NCI-H2196 (cell line): ENCODE data around the gene STAT3.
"Not testable (repeated sequence)": the region's sequence is repeated elsewhere in the genome, so short reads cannot be mapped to it uniquely, and the experiment has no call there.

ENCODE experiments used
- DNase-seq: peaks from one replicate; lab custom pipeline; 2025; ENCODE audit not compliant: unreplicated experiment; lab: John Stamatoyannopoulos, UW

Gene STAT3

GRCh38 chr17:42303694-42304093 is 84.5 kb downstream of the STAT3 start:
- no peak for DNase-seq

- no peak for DNase-seq
Measured at GRCh38 chr17:42301022-42301421, 87.2 kb downstream of the STAT3 start.

DNA sequence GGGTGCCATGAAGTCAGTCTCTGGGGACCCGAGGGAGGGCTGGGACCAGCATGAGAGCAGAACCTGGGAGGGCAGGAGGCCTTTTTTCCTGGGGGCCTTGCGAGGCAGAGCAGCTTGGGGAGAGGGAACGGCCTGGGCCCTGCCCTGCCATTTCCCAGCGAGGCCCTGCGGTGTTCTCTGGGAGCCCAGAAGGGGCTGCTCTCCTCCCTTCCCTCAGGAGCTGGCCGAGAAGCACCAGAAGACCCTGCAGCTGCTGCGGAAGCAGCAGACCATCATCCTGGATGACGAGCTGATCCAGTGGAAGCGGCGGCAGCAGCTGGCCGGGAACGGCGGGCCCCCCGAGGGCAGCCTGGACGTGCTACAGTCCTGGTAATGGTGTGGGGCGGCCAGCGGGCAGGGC is 88.3 kb downstream of the STAT3 start:
- DNase-seq, result not testable (repeated sequence)

- not testable (repeated sequence) for DNase-seq
Measured at GRCh38 chr17:42299361-42299760, 88.9 kb downstream of the STAT3 start.

DNA sequence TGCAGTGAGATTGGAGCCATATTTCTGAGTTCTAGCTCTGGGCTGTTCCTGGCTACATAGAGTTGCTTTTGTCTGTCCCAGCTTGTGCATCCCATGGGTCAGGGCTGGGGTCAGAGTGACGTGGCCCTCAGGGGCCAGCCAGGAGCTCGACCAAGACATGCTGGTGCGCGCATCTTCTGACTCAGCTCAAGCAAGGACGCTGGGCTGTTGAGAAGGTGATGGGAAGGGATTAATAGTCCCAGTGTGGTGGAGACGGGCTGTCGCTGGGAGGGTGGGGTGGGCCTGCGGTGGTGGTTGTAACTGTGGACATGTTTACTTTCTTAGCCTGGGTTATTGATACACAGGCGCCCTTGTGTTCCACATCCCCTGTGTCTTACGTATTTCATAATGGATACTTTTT is 90.5 kb downstream of the STAT3 start:
- DNase-seq, result not testable (repeated sequence)

GRCh38 chr17:42296012-42296411 is 92.2 kb downstream of the STAT3 start:
- DNase-seq, result no peak

GRCh38 chr17:42294469-42295398 is 93.5 kb downstream of the STAT3 start:
- DNase-seq, result no peak

DNA sequence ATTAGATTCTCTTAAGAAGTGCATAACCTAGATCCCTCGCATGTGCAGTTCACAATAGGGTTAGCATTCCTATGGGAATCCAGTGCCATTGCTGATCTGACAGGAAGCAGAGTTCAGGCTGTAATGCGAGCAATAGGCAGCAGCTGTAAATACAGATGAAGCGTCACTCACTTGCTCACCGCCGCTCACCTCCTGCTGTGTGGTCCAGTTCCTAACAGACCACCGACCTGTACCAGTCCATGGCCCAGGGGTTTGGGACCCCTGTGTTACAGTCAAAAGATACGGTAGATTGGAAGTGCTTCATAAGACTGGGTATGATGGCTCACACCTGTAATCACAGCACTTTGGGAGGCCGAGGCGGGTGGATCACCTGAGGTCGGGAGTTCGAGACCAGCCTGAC is 97.1 kb downstream of the STAT3 start:
- no peak for DNase-seq

- DNase-seq, result no peak
Measured at GRCh38 chr17:42290577-42290976, 97.7 kb downstream of the STAT3 start.

DNA sequence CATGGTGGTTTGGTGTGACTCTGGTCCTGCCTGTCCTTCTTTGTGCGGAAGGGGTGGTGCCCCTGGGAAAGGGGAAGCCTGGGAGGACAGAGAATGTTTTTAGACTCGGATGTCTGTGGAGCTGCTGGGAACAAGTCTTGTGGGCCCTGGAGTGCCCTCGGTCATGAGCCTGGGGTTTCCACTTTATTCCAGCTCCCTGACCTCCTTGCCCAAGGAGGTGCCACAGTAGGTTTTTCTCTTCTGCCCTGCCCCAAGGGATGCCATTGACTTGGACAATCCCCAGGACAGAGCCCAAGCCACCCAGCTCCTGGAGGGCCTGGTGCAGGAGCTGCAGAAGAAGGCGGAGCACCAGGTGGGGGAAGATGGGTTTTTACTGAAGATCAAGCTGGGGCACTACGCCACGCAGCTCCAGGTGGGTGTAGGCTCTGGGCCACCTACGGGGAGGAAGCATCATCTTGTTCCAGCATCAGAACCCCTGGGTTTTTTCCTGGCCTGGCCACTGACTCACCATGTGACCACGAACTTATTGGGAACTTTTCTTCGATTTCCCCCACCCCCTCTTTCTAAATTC is 98.5 kb downstream of the STAT3 start:
- DNase-seq, result no peak

DNA sequence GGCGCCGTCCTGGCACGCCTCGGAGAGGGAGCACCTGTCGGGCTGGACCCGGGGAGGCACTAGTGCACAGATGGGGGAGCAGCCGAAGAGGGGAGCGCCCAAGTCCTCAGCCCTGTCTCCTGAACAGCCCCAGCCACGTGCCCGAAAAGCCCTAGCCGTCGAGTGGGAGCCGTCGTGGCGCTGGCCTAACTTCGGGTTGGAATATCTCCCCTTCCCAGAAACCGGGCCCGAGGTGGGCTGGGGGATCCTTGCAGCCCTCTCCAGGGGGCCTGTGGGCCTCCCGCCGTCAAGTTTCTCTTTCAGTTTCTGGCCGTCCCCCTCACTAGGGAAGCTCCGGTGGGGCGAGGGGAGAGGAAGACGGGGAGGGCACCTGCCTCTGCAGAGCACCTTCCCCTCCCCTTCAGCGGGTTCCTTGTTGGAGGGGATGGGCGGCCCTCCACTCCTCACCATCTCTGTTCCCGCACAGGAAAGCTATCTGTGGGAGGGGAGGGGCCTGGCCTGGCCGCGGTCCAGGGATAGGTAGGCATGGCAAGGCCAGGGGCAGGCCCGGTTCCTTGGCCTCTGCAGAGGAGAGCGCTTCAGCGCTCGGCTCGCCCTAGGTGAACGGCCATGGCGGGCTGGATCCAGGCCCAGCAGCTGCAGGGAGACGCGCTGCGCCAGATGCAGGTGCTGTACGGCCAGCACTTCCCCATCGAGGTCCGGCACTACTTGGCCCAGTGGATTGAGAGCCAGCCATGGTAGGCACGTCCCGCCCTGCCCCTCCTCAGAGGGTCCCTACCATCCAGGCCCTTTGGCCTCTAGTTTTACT is 99.2 kb downstream of the STAT3 start:
- DNase-seq, result peak; percentile 53

GRCh38 chr17:42287977-42288802 is 100.1 kb downstream of the STAT3 start, which contains the start of gene STAT5A:
Gene STAT5A, plus strand, starts transcription at chr17:42288498. Its CDS starts 914 bp downstream, at chr17:42289412.
- peak; percentile 48 for DNase-seq

DNA sequence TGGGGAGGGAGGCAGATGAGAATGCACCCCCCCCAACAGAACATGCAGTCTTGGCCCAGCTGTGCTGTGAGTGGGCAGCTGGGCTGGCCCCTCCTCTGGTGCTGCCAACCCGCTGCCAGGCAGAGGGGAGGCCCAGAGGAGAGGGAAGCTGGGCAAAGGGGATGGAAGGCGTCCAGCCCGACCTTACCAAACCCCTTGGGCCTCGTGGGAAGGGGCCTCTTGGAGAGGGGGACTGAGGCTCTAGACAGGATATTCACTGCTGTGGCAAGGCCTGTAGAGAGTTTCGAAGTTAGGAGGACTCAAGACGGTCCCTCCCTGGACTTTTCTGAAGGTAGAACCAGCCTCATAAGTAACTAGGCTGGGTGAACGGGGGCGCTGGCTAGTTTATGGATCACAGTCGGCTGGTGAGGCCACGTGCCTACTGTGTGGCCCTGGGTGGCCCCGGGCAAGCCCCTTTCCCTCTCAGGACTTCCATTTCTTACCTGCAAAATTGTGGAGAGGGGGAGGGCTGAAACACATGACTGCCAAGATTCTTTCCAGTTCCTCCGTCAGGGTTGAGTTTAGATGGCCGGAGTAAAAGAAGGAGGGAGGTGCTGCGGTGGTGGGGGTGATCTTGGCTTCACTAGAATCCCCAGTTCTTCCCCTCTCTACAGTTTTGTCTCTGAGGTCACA is 100.8 kb downstream of the STAT3 start:
- DNase-seq, result no peak

GRCh38 chr17:42286411-42287221 is 101.6 kb downstream of the STAT3 start:
- no peak for DNase-seq

DNA sequence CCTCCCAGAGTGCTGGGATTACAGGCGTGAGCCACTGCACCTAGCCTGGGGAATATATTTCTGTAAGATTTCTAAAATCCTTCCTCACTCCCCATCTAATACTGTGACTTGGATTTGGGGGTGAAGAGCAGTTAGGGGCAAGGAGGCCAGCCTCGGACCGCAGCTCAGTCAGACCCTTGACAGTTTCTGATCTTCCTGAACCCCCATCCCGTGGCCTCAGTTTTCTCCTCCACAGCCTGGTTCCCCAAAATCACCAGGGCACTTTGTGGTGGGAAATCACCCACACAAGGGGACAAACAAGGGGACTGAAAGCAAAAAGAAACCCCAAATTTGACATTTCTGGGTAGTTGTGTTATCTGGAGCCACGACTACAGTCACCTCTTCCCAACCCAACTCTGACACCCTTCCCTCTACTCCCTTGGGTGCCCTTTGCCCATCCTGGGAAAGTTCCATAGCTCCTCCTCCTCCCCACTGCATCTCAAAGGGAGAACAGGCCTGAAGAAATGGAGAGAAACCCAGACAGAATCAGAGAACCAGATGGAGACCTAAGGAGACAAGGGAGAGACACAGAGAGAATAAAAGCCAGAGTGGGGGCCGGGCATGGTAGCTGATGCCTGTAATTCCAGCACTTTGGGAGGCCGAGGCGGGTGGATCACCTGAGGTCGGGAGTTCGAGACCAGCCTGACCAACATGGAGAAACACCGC is 102.7 kb downstream of the STAT3 start:
- no peak for DNase-seq

GRCh38 chr17:42284566-42284965 is 103.7 kb downstream of the STAT3 start:
- no peak for DNase-seq

DNA sequence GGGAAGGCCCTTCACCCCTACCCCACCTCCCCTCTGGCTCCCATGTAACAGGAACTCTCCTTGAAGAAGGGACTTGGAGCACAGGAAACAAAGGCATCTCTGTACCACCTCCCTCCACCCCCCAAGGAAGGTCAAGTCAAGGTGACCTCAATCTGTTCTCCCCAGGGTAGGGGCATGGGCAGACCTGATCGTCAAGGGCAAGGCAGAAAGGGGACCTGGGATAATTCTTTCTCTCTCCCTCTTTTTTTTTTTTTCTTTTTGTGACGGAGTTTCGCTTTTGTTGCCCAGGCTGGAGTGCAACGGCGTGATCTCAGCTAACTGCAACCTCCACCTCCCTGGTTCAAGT is 104.2 kb downstream of the STAT3 start:
- DNase-seq, result no peak

DNA sequence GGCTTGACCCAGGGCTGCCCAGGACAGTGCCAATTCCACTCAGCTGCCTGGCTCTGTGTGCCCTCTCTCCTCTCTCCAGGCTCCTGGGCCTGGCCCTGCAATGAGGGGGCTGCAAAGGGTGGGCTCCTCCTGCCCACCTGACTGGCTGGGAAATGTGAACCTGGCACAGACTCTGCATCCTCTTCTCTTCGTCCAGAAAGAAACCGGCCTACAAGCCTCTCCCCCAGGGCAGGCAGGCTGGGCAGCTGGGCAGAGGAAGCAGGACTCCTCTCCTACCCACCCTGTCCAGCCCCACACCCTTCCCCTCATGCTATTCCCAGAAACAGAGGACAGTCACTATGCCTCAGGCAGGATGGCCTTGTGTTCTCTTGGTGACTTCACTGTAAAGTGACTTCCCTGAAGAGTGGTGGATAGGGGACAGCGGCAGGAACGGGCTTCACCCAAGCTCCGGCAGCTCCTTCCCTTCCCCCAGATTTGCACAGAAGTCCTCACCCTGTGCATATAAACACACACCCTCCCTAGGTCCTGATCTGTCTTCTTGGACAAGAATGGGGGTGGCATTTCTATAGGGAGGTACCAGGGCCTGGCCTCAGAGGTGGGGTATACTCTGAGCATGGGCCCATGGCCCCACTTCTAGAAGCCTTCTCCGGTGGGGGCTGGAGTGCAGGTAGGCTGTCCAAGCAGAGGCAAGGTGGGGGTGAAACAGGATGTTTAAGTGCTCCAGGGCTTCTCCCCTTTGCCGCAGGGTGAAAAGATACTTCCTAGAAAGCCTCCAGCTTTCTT is 104.8 kb downstream of the STAT3 start:
- DNase-seq, result no peak
